ENCODE measurements around the gene MLLT1. TPM values are rescaled to one million over a fixed set of nuclear protein-coding genes. Genes with fewer than 3 reads are reported as not detected.

MLLT1 gene
- total RNA-seq, 1 experiment from 2014 or later, result 54.9 TPM

- Mint-ChIP-seq H3K4me3 (no peak overlapping the region), H3K36me3 (ENCODE audit: insufficient read depth in 1 of 3, low read depth in 3 of 3) (peaks cover 0 to 4% (median 0%) of the 10 kb centered on the region in 3 experiments; a peak in 2 of 7 replicates), H3K27ac (no peak overlapping the region), H3K9me3 (peaks cover 17 to 78% of the 10 kb centered on the region in 2 experiments), H3K27me3 (ENCODE audit: low read depth) (peaks cover 53% of the 10 kb centered on the region), H3K4me1 (no peaks in the 10 kb centered on the region)
- no peak overlapping the region for H2BK20ac ChIP-seq (ENCODE audit: low read depth, low read length, poor library complexity, severe bottlenecking)
- H3K9me3 ChIP-seq (ENCODE audit: control insufficient read depth, low read depth, low read length), result no peaks in the 10 kb centered on the region
- no peak overlapping the region for H2BK5ac ChIP-seq (ENCODE audit: insufficient read length, low read length)
- H2AK5ac ChIP-seq (ENCODE audit: insufficient read length, low read length), result no peak overlapping the region
- no peaks in the 10 kb centered on the region for H4K20me1 ChIP-seq (ENCODE audit: control insufficient read depth, insufficient read depth, insufficient read length)
- WGBS (ENCODE audit: extremely low coverage, insufficient read length, low lambda C conversion rate), result no CpG with 5 or more reads among the region's 5 CpGs
- no peak overlapping the region for H2AFZ ChIP-seq (ENCODE audit: low read length)
- H3K9ac ChIP-seq (ENCODE audit: extremely low read depth, insufficient read length, low read length), result no peak overlapping the region
- H2BK12ac ChIP-seq (ENCODE audit: insufficient read length, low read depth, low read length), result no peak overlapping the region
- H3K79me2 ChIP-seq (ENCODE audit: insufficient read depth, low read length), result no peaks in the 10 kb centered on the region
- no peak overlapping the region for H3K23ac ChIP-seq (ENCODE audit: insufficient read length, low read depth, low read length)
- H3K18ac ChIP-seq (ENCODE audit: insufficient read length, low read depth, low read length), result no peak overlapping the region
- no peak overlapping the region for H4K8ac ChIP-seq (replicated peaks; ENCODE audit: insufficient read length, low read depth, low read length)
- H3K14ac ChIP-seq (ENCODE audit: insufficient read depth, low read length), result no peak overlapping the region
- no peak for DNase-seq
- H3K27ac ChIP-seq (ENCODE audit: insufficient read length, low read depth, low read length), result no peak overlapping the region
- H3K4ac ChIP-seq (ENCODE audit: low read depth, low read length), result no peak overlapping the region
- H3K23me2 ChIP-seq (ENCODE audit: insufficient read length, low read depth, low read length, poor library complexity, severe bottlenecking), result no peaks in the 10 kb centered on the region
- H3K56ac ChIP-seq (ENCODE audit: insufficient read length, low read depth, low read length), result no peak overlapping the region
- H2BK120ac ChIP-seq (ENCODE audit: low read depth, low read length, poor library complexity, severe bottlenecking), result no peak overlapping the region
- H2BK15ac ChIP-seq (ENCODE audit: low read depth, low read length), result no peak overlapping the region
- TF ChIP-seq, protein P1, sequence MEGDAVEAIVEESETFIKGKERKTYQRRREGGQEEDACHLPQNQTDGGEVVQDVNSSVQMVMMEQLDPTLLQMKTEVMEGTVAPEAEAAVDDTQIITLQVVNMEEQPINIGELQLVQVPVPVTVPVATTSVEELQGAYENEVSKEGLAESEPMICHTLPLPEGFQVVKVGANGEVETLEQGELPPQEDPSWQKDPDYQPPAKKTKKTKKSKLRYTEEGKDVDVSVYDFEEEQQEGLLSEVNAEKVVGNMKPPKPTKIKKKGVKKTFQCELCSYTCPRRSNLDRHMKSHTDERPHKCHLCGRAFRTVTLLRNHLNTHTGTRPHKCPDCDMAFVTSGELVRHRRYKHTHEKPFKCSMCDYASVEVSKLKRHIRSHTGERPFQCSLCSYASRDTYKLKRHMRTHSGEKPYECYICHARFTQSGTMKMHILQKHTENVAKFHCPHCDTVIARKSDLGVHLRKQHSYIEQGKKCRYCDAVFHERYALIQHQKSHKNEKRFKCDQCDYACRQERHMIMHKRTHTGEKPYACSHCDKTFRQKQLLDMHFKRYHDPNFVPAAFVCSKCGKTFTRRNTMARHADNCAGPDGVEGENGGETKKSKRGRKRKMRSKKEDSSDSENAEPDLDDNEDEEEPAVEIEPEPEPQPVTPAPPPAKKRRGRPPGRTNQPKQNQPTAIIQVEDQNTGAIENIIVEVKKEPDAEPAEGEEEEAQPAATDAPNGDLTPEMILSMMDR (conservative IDR thresholded peaks at IDR 0.05), result no peak
- no peaks in the 10 kb centered on the region for H3K79me1 ChIP-seq (ENCODE audit: insufficient read depth, low read depth, low read length, poor library complexity, severe bottlenecking)
- no peak overlapping the region for H4K91ac ChIP-seq (ENCODE audit: insufficient read length, low read depth, low read length)
- no peak overlapping the region for H3T11ph ChIP-seq (ENCODE audit: low read length)
- no peak overlapping the region for H4K5ac ChIP-seq (ENCODE audit: insufficient read length, low read depth, low read length)
- H3K4me1 ChIP-seq (ENCODE audit: insufficient read depth, low read length), result no peaks in the 10 kb centered on the region
- H3K27me3 ChIP-seq (ENCODE audit: insufficient read depth, low read length), result no peaks in the 10 kb centered on the region
- H3K4me2 ChIP-seq (ENCODE audit: insufficient read depth, insufficient read length, low read length), result no peak overlapping the region
Observed at GRCh38 chr19:6313398-6313969, 33.7 kb upstream of the MLLT1 start.
